Measurements from ENCODE around the gene PTMS. TPM values are rescaled to one million over a fixed set of nuclear protein-coding genes. Genes with fewer than 3 reads are reported as not detected.

Gene PTMS
- total RNA-seq, 1 experiment from 2014 or later = 422 TPM

- no CpG with 5 or more reads among the region's 10 CpGs for WGBS (ENCODE audit: extremely low coverage, insufficient read length, low lambda C conversion rate)
- TF ChIP-seq, protein P1, sequence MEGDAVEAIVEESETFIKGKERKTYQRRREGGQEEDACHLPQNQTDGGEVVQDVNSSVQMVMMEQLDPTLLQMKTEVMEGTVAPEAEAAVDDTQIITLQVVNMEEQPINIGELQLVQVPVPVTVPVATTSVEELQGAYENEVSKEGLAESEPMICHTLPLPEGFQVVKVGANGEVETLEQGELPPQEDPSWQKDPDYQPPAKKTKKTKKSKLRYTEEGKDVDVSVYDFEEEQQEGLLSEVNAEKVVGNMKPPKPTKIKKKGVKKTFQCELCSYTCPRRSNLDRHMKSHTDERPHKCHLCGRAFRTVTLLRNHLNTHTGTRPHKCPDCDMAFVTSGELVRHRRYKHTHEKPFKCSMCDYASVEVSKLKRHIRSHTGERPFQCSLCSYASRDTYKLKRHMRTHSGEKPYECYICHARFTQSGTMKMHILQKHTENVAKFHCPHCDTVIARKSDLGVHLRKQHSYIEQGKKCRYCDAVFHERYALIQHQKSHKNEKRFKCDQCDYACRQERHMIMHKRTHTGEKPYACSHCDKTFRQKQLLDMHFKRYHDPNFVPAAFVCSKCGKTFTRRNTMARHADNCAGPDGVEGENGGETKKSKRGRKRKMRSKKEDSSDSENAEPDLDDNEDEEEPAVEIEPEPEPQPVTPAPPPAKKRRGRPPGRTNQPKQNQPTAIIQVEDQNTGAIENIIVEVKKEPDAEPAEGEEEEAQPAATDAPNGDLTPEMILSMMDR (conservative IDR thresholded peaks at IDR 0.05) = no peak
- H3K4me1 ChIP-seq (ENCODE audit: insufficient read depth, low read length) = no peaks in the 10 kb centered on the region
Measured at GRCh38 chr12:6734506-6735387, 31.4 kb upstream of the PTMS start.

More at GRCh38 chr12:6734506-6735387, 31.4 kb upstream of the PTMS start:
- Histone ChIP-seq H2BK12ac (ENCODE audit: insufficient read length, low read depth, low read length) (no peak overlapping the region), H2BK120ac (ENCODE audit: low read depth, low read length, poor library complexity, severe bottlenecking) (no peak overlapping the region), H3K23me2 (ENCODE audit: insufficient read length, low read depth, low read length, poor library complexity, severe bottlenecking) (no peaks in the 10 kb centered on the region), H4K20me1 (ENCODE audit: control insufficient read depth, insufficient read depth, insufficient read length) (no peaks in the 10 kb centered on the region), H3K56ac (ENCODE audit: insufficient read length, low read depth, low read length) (no peak overlapping the region), H3K79me2 (ENCODE audit: insufficient read depth, low read length) (no peaks in the 10 kb centered on the region), H3T11ph (ENCODE audit: low read length) (no peak overlapping the region), H3K79me1 (ENCODE audit: insufficient read depth, low read depth, low read length, poor library complexity, severe bottlenecking) (no peaks in the 10 kb centered on the region), H3K4me2 (ENCODE audit: insufficient read depth, insufficient read length, low read length) (no peak overlapping the region), H3K27ac (ENCODE audit: insufficient read length, low read depth, low read length) (no peak overlapping the region), H3K27me3 (ENCODE audit: insufficient read depth, low read length) (no peaks in the 10 kb centered on the region), H4K5ac (ENCODE audit: insufficient read length, low read depth, low read length) (no peak overlapping the region), H2BK5ac (ENCODE audit: insufficient read length, low read length) (no peak overlapping the region), H2AFZ (ENCODE audit: low read length) (no peak overlapping the region), H4K91ac (ENCODE audit: insufficient read length, low read depth, low read length) (no peak overlapping the region), H3K14ac (ENCODE audit: insufficient read depth, low read length) (no peak overlapping the region), H4K8ac (replicated peaks; ENCODE audit: insufficient read length, low read depth, low read length) (no peak overlapping the region), H3K9ac (ENCODE audit: extremely low read depth, insufficient read length, low read length) (no peak overlapping the region), H2BK15ac (ENCODE audit: low read depth, low read length) (no peak overlapping the region), H3K23ac (ENCODE audit: insufficient read length, low read depth, low read length) (no peak overlapping the region), H3K9me3 (ENCODE audit: control insufficient read depth, low read depth, low read length) (no peaks in the 10 kb centered on the region), H3K18ac (ENCODE audit: insufficient read length, low read depth, low read length) (no peak overlapping the region), H3K4ac (ENCODE audit: low read depth, low read length) (no peak overlapping the region), H2BK20ac (ENCODE audit: low read depth, low read length, poor library complexity, severe bottlenecking) (no peak overlapping the region), H2AK5ac (ENCODE audit: insufficient read length, low read length) (no peak overlapping the region)
- Mint-ChIP-seq H3K36me3 (ENCODE audit: insufficient read depth in 1 of 3, low read depth in 3 of 3) (peaks cover 14 to 18% (median 16%) of the 10 kb centered on the region in 3 experiments), H3K27ac (no peak overlapping the region; a peak in 1 of 7 replicates), H3K4me1 (peaks cover 4 to 7% of the 10 kb centered on the region in 2 experiments; a peak in 3 of 4 replicates), H3K4me3 (no peak overlapping the region; a peak in 1 of 5 replicates), H3K9me3 (no peaks in the 10 kb centered on the region), H3K27me3 (ENCODE audit: low read depth) (no peaks in the 10 kb centered on the region)
- DNase-seq = no peak
